Nephron (organoid): ENCODE data around the gene SMURF1.

ENCODE experiments used
- H3K27ac Mint-ChIP-seq, 3 experiments: 2 replicates each; pipeline ENCODE4 v1.8.0; 2020; ENCODE audit warnings: mixed read lengths in 3 of 3, mild to moderate bottlenecking in 2 of 3, moderate library complexity in 1 of 3
- H3K27me3 Mint-ChIP-seq: 2 replicates; pipeline ENCODE4 v1.8.0; 2021; ENCODE audit warnings: low read depth, mild to moderate bottlenecking, moderate library complexity, mixed read lengths
- H3K36me3 Mint-ChIP-seq: 2 replicates; pipeline ENCODE4 v1.8.0; 2020; ENCODE audit warnings: low read depth, mixed read lengths
- H3K4me1 Mint-ChIP-seq: 2 replicates; pipeline ENCODE4 v1.8.0; 2020; ENCODE audit warnings: mixed read lengths
- H3K4me3 Mint-ChIP-seq, 3 experiments: 2 replicates each; pipeline ENCODE4 v1.8.0; 2020; ENCODE audit warnings: mild to moderate bottlenecking in 3 of 3, mixed read lengths in 3 of 3, moderate library complexity in 2 of 3
- H3K9me3 Mint-ChIP-seq: 2 replicates; pipeline ENCODE4 v1.8.0; 2020; ENCODE audit warnings: mixed read lengths
- CTCF ChIP-seq, 3 experiments: fragments of 200-600 bp; sonication (generic); IDR thresholded peaks; one replicate each; pipeline ENCODE4 v1.5.0; 2021; ENCODE audit warnings: antibody characterized with exemption in 3 of 3; ENCODE audit not compliant: unreplicated experiment in 3 of 3

The SMURF1 gene

GRCh38 chr7:99132595-99133321, 11.2 kb downstream of the SMURF1 start:
- Mint-ChIP-seq H3K36me3 (no peaks in the 10 kb centered on the region), H3K27me3 (no peaks in the 10 kb centered on the region), H3K4me3 (no peak overlapping the region), H3K4me1 (peaks cover 30% of the 10 kb centered on the region), H3K9me3 (no peaks in the 10 kb centered on the region), H3K27ac (no peak overlapping the region)
- no peak for TF ChIP-seq CTCF (IDR thresholded peaks at IDR 0.05; ENCODE audit: unreplicated experiment in 3 of 3)

- H3K27me3 Mint-ChIP-seq, result no peaks in the 10 kb centered on the region
- H3K9me3 Mint-ChIP-seq, result no peaks in the 10 kb centered on the region
- H3K36me3 Mint-ChIP-seq, result no peaks in the 10 kb centered on the region
- no peak for TF ChIP-seq CTCF (IDR thresholded peaks at IDR 0.05; ENCODE audit: unreplicated experiment in 3 of 3)
- H3K4me3 Mint-ChIP-seq, result no peak overlapping the region
- no peak overlapping the region for H3K27ac Mint-ChIP-seq
- peaks cover 27% of the 10 kb centered on the region for H3K4me1 Mint-ChIP-seq
Observed at GRCh38 chr7:99131290-99131689, 12.6 kb downstream of the SMURF1 start.

- Mint-ChIP-seq H3K4me1 (peaks cover 32% of the 10 kb centered on the region), H3K27me3 (no peaks in the 10 kb centered on the region), H3K36me3 (no peaks in the 10 kb centered on the region), H3K9me3 (no peaks in the 10 kb centered on the region), H3K27ac (no peak overlapping the region), H3K4me3 (no peak overlapping the region)
- no peak for TF ChIP-seq CTCF (IDR thresholded peaks at IDR 0.05; ENCODE audit: unreplicated experiment in 3 of 3)
Observed at GRCh38 chr7:99129536-99129935, 14.4 kb downstream of the SMURF1 start.

GRCh38 chr7:99129001-99129400, 14.9 kb downstream of the SMURF1 start:
- H3K36me3 Mint-ChIP-seq, result no peaks in the 10 kb centered on the region
- no peaks in the 10 kb centered on the region for H3K9me3 Mint-ChIP-seq
- peaks cover 28% of the 10 kb centered on the region for H3K4me1 Mint-ChIP-seq
- H3K27me3 Mint-ChIP-seq, result no peaks in the 10 kb centered on the region
- no peak overlapping the region for H3K4me3 Mint-ChIP-seq
- H3K27ac Mint-ChIP-seq, result no peak overlapping the region
- no peak for TF ChIP-seq CTCF (IDR thresholded peaks at IDR 0.05; ENCODE audit: unreplicated experiment in 3 of 3)

GRCh38 chr7:99128076-99128950, 15.6 kb downstream of the SMURF1 start:
- H3K9me3 Mint-ChIP-seq, result no peaks in the 10 kb centered on the region
- TF ChIP-seq CTCF (IDR thresholded peaks at IDR 0.05; ENCODE audit: unreplicated experiment in 3 of 3), result no peak
- no peaks in the 10 kb centered on the region for H3K27me3 Mint-ChIP-seq
- peaks cover 28% of the 10 kb centered on the region for H3K4me1 Mint-ChIP-seq
- H3K36me3 Mint-ChIP-seq, result no peaks in the 10 kb centered on the region
- H3K27ac Mint-ChIP-seq, result no peak overlapping the region
- H3K4me3 Mint-ChIP-seq, result no peak overlapping the region
